NT2/D1 (cell line): ENCODE measurements around the gene RAB7A.

Experiments used
- DNase-seq: peaks from one replicate; pipeline ENCODE4 v3.0.0-alpha.2; 2011; ENCODE audit warnings: low read depth, low spot score
- H3K27me3 ChIP-seq: 2 replicates; pipeline ENCODE4 v1.6.0; 2011; ENCODE audit warnings: mild to moderate bottlenecking; ENCODE audit not compliant: insufficient read length, insufficient read depth
- H3K36me3 ChIP-seq: 2 replicates; pipeline ENCODE4 v1.6.1; 2011; ENCODE audit warnings: mild to moderate bottlenecking, low read length, mixed read lengths; ENCODE audit not compliant: insufficient read depth, insufficient read length
- H3K4me1 ChIP-seq: 2 replicates; pipeline ENCODE4 v1.5.1; 2011; ENCODE audit not compliant: insufficient read depth, insufficient read length
- H3K4me3 ChIP-seq: 2 replicates; pipeline ENCODE4 v1.5.1; 2011; ENCODE audit warnings: low read depth; ENCODE audit not compliant: insufficient read length
- H3K9ac ChIP-seq: 2 replicates; pipeline ENCODE4 v1.6.0; 2011; ENCODE audit warnings: low read depth; ENCODE audit not compliant: insufficient read length
- H3K9me3 ChIP-seq: 2 replicates; pipeline ENCODE4 v1.5.1; 2011; ENCODE audit warnings: mild to moderate bottlenecking, low read length; ENCODE audit not compliant: insufficient read depth
- SUZ12 ChIP-seq: IDR thresholded peaks from 2 replicates; pipeline ENCODE4 v1.6.1; 2011; ENCODE audit not compliant: insufficient read length, insufficient read depth; ENCODE audit errors: extremely low read depth
- YY1 ChIP-seq: IDR thresholded peaks from 2 replicates; pipeline ENCODE4 v1.6.1; 2011; ENCODE audit not compliant: insufficient read length, insufficient read depth
- ZNF274 ChIP-seq: IDR thresholded peaks from 2 replicates; pipeline ENCODE4 v1.6.1; 2011; ENCODE audit warnings: mild to moderate bottlenecking, low read depth, low read length

Gene RAB7A

GRCh38 chr3:128788268-128788869 lies 62.4 kb downstream of the RAB7A start:
- Histone ChIP-seq H3K27me3 (no peaks in the 10 kb centered on the region), H3K36me3 (peaks cover 3% of the 10 kb centered on the region), H3K4me1 (peaks cover 7% of the 10 kb centered on the region), H3K4me3 (no peak overlapping the region), H3K9me3 (no peaks in the 10 kb centered on the region), H3K9ac (no peak overlapping the region)
- no peak for TF ChIP-seq YY1
- TF ChIP-seq SUZ12, result no peak
- no peak for TF ChIP-seq ZNF274
- no peak for DNase-seq

- H3K9ac ChIP-seq, result no peak overlapping the region
- no peak for DNase-seq
- no peaks in the 10 kb centered on the region for H3K27me3 ChIP-seq
- peaks cover 3% of the 10 kb centered on the region for H3K4me1 ChIP-seq
- H3K36me3 ChIP-seq, result peaks cover 37% of the 10 kb centered on the region
- no peaks in the 10 kb centered on the region for H3K9me3 ChIP-seq
- H3K4me3 ChIP-seq, result no peak overlapping the region
- TF ChIP-seq YY1 (no peak), SUZ12 (no peak), ZNF274 (no peak)
Observed at GRCh38 chr3:128794067-128794768, 68.2 kb downstream of the RAB7A start.

- H3K36me3 ChIP-seq, result peaks cover 44% of the 10 kb centered on the region
- no peak for TF ChIP-seq ZNF274
- no peak for TF ChIP-seq SUZ12
- no peak for TF ChIP-seq YY1
- peaks cover 3% of the 10 kb centered on the region for H3K4me1 ChIP-seq
- H3K9me3 ChIP-seq, result no peaks in the 10 kb centered on the region
- no peaks in the 10 kb centered on the region for H3K27me3 ChIP-seq
- H3K9ac ChIP-seq, result no peak overlapping the region
- DNase-seq, result peak; percentile 49
- no peak overlapping the region for H3K4me3 ChIP-seq
Observed at GRCh38 chr3:128794770-128795649, 69.0 kb downstream of the RAB7A start.

DNA sequence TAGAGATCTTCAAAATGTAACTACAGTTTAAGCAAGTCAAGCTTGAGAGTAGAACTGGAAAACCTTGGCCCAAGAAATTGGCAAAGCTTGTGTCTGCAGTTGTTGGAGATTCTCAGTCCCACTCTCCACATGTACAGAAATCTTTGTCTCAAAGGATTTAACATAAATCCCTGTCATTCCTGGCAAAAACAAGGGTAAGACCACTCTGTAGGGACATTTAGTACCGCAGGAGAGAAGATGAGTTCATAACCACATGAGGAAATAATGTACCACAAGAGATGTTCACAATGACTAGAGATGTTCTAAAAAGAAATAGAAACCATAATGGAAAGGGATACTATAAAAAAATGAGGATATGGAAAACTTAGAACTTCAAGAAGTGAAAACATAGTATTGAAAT lies 73.7 kb downstream of the RAB7A start:
- Histone ChIP-seq H3K4me3 (no peak overlapping the region), H3K4me1 (no peaks in the 10 kb centered on the region), H3K9ac (no peak overlapping the region), H3K36me3 (peaks cover 48% of the 10 kb centered on the region), H3K27me3 (no peaks in the 10 kb centered on the region), H3K9me3 (no peaks in the 10 kb centered on the region)
- no peak for DNase-seq
- TF ChIP-seq SUZ12 (no peak), ZNF274 (no peak), YY1 (no peak)

- Histone ChIP-seq H3K9ac (no peak overlapping the region), H3K36me3 (peaks cover 52% of the 10 kb centered on the region)
Observed at GRCh38 chr3:128800241-128801187, 74.5 kb downstream of the RAB7A start.

DNA sequence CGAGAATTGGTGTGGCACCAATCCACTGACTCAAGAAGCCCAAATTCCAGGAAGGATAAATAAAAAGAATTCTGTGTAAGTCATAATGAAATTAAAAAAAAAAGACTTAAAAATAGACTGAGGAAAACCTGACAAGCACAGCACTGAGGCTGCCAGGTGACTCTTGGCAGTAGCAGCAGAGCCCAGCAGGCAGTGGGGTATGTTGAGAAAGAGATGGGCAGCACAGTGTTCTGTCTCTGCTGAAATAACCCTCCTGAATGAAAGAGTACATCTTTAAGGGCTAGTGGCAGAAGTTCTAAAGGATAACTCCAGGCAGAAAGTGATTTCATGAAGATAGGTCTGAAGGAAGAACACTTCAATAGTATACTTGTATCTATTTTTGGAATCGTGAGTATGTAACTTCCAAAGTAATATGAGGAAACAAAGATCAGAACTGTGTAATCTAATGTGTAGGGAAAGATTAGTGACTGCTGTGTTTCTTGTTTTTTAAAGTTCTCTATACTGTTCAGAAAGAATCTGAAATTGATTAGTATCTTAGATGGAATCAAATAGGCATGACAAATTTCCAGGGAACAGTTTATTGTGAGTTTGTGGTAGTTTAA lies 75.9 kb downstream of the RAB7A start:
- peaks cover 54% of the 10 kb centered on the region for H3K36me3 ChIP-seq

More at GRCh38 chr3:128800241-128801187, 74.5 kb downstream of the RAB7A start:
- Histone ChIP-seq H3K27me3 (no peaks in the 10 kb centered on the region), H3K9me3 (no peaks in the 10 kb centered on the region), H3K4me3 (no peak overlapping the region), H3K4me1 (no peaks in the 10 kb centered on the region)
- DNase-seq, result no peak
- TF ChIP-seq SUZ12 (no peak), YY1 (no peak), ZNF274 (no peak)

More for the DNA sequence above, 75.9 kb downstream of the RAB7A start:
- Histone ChIP-seq H3K4me1 (no peaks in the 10 kb centered on the region), H3K9ac (no peak overlapping the region), H3K4me3 (no peak overlapping the region), H3K9me3 (no peaks in the 10 kb centered on the region), H3K27me3 (no peaks in the 10 kb centered on the region)
- no peak for DNase-seq
- no peak for TF ChIP-seq ZNF274
- TF ChIP-seq YY1, result no peak
- TF ChIP-seq SUZ12, result no peak
